ENCODE measurements around the gene ARHGEF28. TPM values are rescaled to one million over a fixed set of nuclear protein-coding genes. Genes with fewer than 3 reads are reported as not detected.

The ARHGEF28 gene
- total and polyA plus RNA-seq, 2 of the 13 experiments (the other 11 are each of a cell fraction or from before 2014, with no cell fraction given) = 17.4 to 34.1 TPM

DNA sequence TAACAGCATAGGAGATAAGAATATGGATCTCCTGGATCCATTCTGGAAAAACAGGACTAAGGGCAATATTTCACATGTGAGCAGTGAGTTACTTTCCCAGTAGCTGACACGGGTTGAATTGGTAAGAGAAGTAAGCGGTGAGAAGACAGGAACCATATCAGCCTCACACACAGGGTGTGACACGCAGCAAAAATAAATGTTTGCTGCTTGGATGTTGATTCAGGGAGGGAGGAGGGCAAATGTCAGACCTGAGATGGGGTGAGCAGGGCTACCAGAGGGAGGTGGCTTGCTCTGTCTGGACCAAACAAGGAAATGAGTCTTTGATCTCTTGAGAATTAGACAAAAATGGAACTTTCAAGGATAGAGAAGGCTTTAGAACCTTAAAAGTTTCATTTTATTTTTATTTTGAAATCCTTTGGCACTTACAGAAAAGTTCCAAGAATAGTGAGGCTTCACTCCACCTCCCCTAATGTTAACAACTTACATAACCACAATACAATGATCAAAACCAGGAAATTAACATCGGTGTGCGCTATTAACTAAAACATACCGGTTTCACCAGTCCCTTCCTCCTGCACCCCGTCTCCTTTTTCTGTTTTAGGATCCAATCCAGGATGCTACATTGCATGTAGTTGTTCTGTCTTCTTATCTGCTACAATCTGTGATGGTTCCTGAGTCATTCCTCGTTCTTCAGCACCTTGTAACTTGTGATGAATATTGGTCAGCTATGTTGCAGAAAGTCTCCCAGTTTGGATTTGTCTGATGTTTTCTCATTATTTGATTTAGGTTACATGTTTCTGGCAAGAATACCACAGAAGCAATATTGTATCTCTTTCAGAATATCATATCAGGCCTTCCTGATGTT is 20.5 kb upstream of the ARHGEF28 start (continued):
- TF ChIP-seq, protein P1, sequence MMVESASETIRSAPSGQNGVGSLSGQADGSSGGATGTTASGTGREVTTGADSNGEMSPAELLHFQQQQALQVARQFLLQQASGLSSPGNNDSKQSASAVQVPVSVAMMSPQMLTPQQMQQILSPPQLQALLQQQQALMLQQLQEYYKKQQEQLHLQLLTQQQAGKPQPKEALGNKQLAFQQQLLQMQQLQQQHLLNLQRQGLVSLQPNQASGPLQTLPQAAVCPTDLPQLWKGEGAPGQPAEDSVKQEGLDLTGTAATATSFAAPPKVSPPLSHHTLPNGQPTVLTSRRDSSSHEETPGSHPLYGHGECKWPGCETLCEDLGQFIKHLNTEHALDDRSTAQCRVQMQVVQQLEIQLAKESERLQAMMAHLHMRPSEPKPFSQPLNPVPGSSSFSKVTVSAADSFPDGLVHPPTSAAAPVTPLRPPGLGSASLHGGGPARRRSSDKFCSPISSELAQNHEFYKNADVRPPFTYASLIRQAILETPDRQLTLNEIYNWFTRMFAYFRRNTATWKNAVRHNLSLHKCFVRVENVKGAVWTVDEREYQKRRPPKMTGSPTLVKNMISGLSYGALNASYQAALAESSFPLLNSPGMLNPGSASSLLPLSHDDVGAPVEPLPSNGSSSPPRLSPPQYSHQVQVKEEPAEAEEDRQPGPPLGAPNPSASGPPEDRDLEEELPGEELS (CRISPR knock-in tag; IDR thresholded peaks at IDR 0.05) = peak; percentile 58
- TF ChIP-seq HMG20A (CRISPR knock-in tag; IDR thresholded peaks at IDR 0.05; ENCODE audit: borderline replicate concordance) (peak; percentile 55; the same call in 1 of the 2 replicates), CBX2 (IDR thresholded peaks at IDR 0.05; ENCODE audit: low read depth, low read length) (no peak), CBX2 (CRISPR knock-in tag; IDR thresholded peaks at IDR 0.05; ENCODE audit: low read depth) (no peak), NR2F2 (IDR thresholded peaks at IDR 0.05; ENCODE audit: borderline replicate concordance, low read depth) (peak; percentile 72), ZNF282 (IDR thresholded peaks at IDR 0.05; ENCODE audit: partially characterized antibody) (no peak), ARID5B (CRISPR knock-in tag; IDR thresholded peaks at IDR 0.05) (peak; percentile 90), ERF (CRISPR knock-in tag; IDR thresholded peaks at IDR 0.05) (peak; percentile 56; the same call in 1 of the 2 replicates), FOSL2 (CRISPR knock-in tag; IDR thresholded peaks at IDR 0.05) (peak; percentile 39; the same call in 1 of the 2 replicates), USF2 (IDR thresholded peaks at IDR 0.05; ENCODE audit: low read depth, low read length) (no peak), USF2 (CRISPR knock-in tag; IDR thresholded peaks at IDR 0.05; ENCODE audit: borderline replicate concordance) (no peak), HDAC2 (CRISPR knock-in tag; IDR thresholded peaks at IDR 0.05) (peak; percentile 73; the same call in 1 of the 2 replicates), NR1H2 (CRISPR knock-in tag; IDR thresholded peaks at IDR 0.05; ENCODE audit: borderline replicate concordance, low read depth) (no peak), ZNF180 (CRISPR knock-in tag; IDR thresholded peaks at IDR 0.05; ENCODE audit: borderline replicate concordance, low read depth) (no peak), TEAD3 (CRISPR knock-in tag; optimal IDR thresholded peaks at IDR 0.05; ENCODE audit: borderline replicate concordance) (peak; percentile 56), BCL6 (CRISPR knock-in tag; IDR thresholded peaks at IDR 0.05) (peak; percentile 74), CSRNP1 (CRISPR knock-in tag; IDR thresholded peaks at IDR 0.05) (no peak), PPARG (CRISPR knock-in tag; conservative IDR thresholded peaks at IDR 0.05) (peak; percentile 75), ARNTL (CRISPR knock-in tag; IDR thresholded peaks at IDR 0.05) (no peak)
- TF ChIP-seq, protein P2, sequence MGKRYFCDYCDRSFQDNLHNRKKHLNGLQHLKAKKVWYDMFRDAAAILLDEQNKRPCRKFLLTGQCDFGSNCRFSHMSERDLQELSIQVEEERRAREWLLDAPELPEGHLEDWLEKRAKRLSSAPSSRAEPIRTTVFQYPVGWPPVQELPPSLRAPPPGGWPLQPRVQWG (CRISPR knock-in tag; IDR thresholded peaks at IDR 0.05; ENCODE audit: borderline replicate concordance, low read depth) = no peak
